HCT116 (cell line): ENCODE data around the gene WDR4. TPM values are rescaled to one million over a fixed set of nuclear protein-coding genes. Genes with fewer than 3 reads are reported as not detected.
"Not testable (repeated sequence)": the region's sequence is repeated elsewhere in the genome, so short reads cannot be mapped to it uniquely, and the experiment has no call there.

Source experiments
- ATAC-seq: fragments of 200-7000 bp; cut with Tn5 transposase; 2 replicates; pipeline ENCODE4 v1.9.1; 2020; ENCODE audit warnings: mild to moderate bottlenecking, moderate library complexity
- BruUV-seq: library from RNA; stranded (reverse); fragments of 400-500 nt; replicated peaks from 2 replicates; lab custom pipeline; 2021; lab: Mats Ljungman, UMichigan
- CTCF ChIA-PET: fragments of 300-600 bp; sonication (Branson Sonifier 250); formaldehyde crosslinking; loops from one replicate; lab custom pipeline; 2021; ENCODE audit warnings: antibody characterized with exemption; lab: Charles Lee
- POLR2A ChIA-PET: fragments of 300-600, 350-600 bp; sonication (Branson Sonifier 250); formaldehyde crosslinking; loops from one replicate; lab custom pipeline; 2021; ENCODE audit warnings: antibody characterized with exemption; lab: Charles Lee
- RAD21 ChIA-PET, 2 experiments: fragments of 300-600 bp; sonication (Branson Sonifier 250); formaldehyde crosslinking; loops; one replicate each; lab custom pipeline; 2023; ENCODE audit warnings: low total read pairs in 2 of 2; ENCODE audit not compliant: uncharacterized antibody in 2 of 2, unreplicated experiment in 2 of 2, low non-redundant PET in 1 of 2; lab: Charles Lee
- DNase-seq: peaks from one replicate; pipeline ENCODE4 v3.0.0-alpha.2; 2010; ENCODE audit warnings: low read depth, low spot score
- H2AFZ ChIP-seq: fragments of 200-600 bp; shearing (Covaris generic), sonication (generic); 2 replicates; pipeline ENCODE4 v1.6.1; 2017; ENCODE audit warnings: low read depth, mixed run types, mixed read lengths, antibody characterized with exemption, low read length; ENCODE audit not compliant: poor library complexity, severe bottlenecking
- H3K27ac ChIP-seq: 2 replicates; pipeline ENCODE4 v1.5.1; 2012; ENCODE audit warnings: low read depth, low read length
- H3K27me3 ChIP-seq: fragments of 200-600 bp; sonication (generic); 2 replicates; pipeline ENCODE4 v1.6.1; 2016; ENCODE audit warnings: mixed run types, low read length, mixed read lengths; ENCODE audit not compliant: insufficient read depth
- H3K36me3 ChIP-seq, 2 experiments: fragments of 200-500 bp in 1 of 2; fragments of 200-600 bp in 1 of 2; sonication (Bioruptor generic) in 1 of 2; sonication (generic) in 1 of 2; 2 replicates each; pipeline versions ENCODE4 v1.5.1 to v1.6.1; 2014 to 2016; ENCODE audit warnings: low read length in 2 of 2, inconsistent platforms in 1 of 2, mixed read lengths in 1 of 2, mixed run types in 1 of 2; ENCODE audit not compliant: insufficient read depth in 2 of 2, control insufficient read depth in 1 of 2
- H3K4me1 ChIP-seq, 2 experiments: fragments of 200-600 bp in 1 of 2; sonication (generic) in 1 of 2; 2 replicates each; pipeline versions ENCODE4 v1.5.1 to v1.6.1; 2012 to 2017; ENCODE audit warnings: low read length in 2 of 2, inconsistent platforms in 1 of 2, mild to moderate bottlenecking in 1 of 2, mixed read lengths in 1 of 2, mixed run types in 1 of 2, moderate library complexity in 1 of 2; ENCODE audit not compliant: insufficient read depth in 2 of 2, control insufficient read depth in 1 of 2
- H3K4me2 ChIP-seq: fragments of 200-600 bp; sonication (generic); 2 replicates; pipeline ENCODE4 v1.6.1; 2017; ENCODE audit warnings: mixed run types, low read length, mixed read lengths
- H3K4me3 ChIP-seq, 2 experiments: fragments of 200-600 bp in 1 of 2; sonication (generic) in 1 of 2; replicated peaks in 1 of 2; 2 replicates each; pipeline ENCODE4 v1.5.1; 2011 to 2016; ENCODE audit warnings: low read length in 2 of 2, control low read depth in 1 of 2, low read depth in 1 of 2, mild to moderate bottlenecking in 1 of 2, mixed read lengths in 1 of 2, mixed run types in 1 of 2
- H3K79me2 ChIP-seq: fragments of 200-600 bp; sonication (generic); 2 replicates; pipeline ENCODE4 v1.6.1; 2017; ENCODE audit warnings: mild to moderate bottlenecking, mixed run types, low read length, moderate library complexity, mixed read lengths; ENCODE audit not compliant: insufficient read depth
- H3K9ac ChIP-seq: fragments of 200-600 bp; sonication (generic); 2 replicates; pipeline ENCODE4 v1.6.1; 2016; ENCODE audit warnings: low read length, mixed read lengths
- H3K9me2 ChIP-seq: fragments of 200-600 bp; sonication (generic), shearing (Covaris generic); 2 replicates; pipeline ENCODE4 v1.6.1; 2017; ENCODE audit warnings: mixed run types, mild to moderate bottlenecking, moderate library complexity; ENCODE audit not compliant: insufficient read depth
- H3K9me3 ChIP-seq, 2 experiments: fragments of 200-500 bp in 1 of 2; fragments of 200-600 bp in 1 of 2; sonication (Bioruptor generic) in 1 of 2; sonication (generic) in 1 of 2; 2 replicates each; pipeline ENCODE4 v1.6.1; 2014 to 2017; ENCODE audit warnings: low read length in 2 of 2, mixed read lengths in 2 of 2, inconsistent platforms in 1 of 2, low read depth in 1 of 2, mild to moderate bottlenecking in 1 of 2, mixed run types in 1 of 2, moderate library complexity in 1 of 2; ENCODE audit not compliant: control insufficient read depth in 1 of 2, insufficient read depth in 1 of 2
- H4K20me1 ChIP-seq: fragments of 200-600 bp; sonication (generic), shearing (Covaris generic); 2 replicates; pipeline ENCODE4 v1.6.1; 2017; ENCODE audit warnings: mixed run types, mild to moderate bottlenecking, moderate library complexity; ENCODE audit not compliant: insufficient read depth
- ELF1 ChIP-seq: IDR thresholded peaks from 2 replicates; pipeline ENCODE4 v1.6.1; 2012; ENCODE audit warnings: low read depth, borderline replicate concordance
- EZH2 ChIP-seq: fragments of 200-600 bp; sonication (generic); IDR thresholded peaks from 2 replicates; pipeline ENCODE4 v1.6.1; 2017; ENCODE audit warnings: antibody characterized with exemption, mixed run types
- MAX ChIP-seq: IDR thresholded peaks from 2 replicates; pipeline ENCODE4 v1.6.1; 2012
- POLR2AphosphoS5 ChIP-seq: IDR thresholded peaks from 2 replicates; pipeline ENCODE4 v1.6.1; 2011; ENCODE audit warnings: mild to moderate bottlenecking, low read depth, low read length, moderate library complexity
- SIN3A ChIP-seq: IDR thresholded peaks from 2 replicates; pipeline ENCODE4 v1.6.1; 2012; ENCODE audit warnings: low read depth
- YY1 ChIP-seq: IDR thresholded peaks from 2 replicates; pipeline ENCODE4 v1.6.1; 2011; ENCODE audit warnings: low read length, low read depth, moderate library complexity, mild to moderate bottlenecking; ENCODE audit not compliant: insufficient replicate concordance; ENCODE audit errors: extremely low read depth
- intact Hi-C: fragments of 100-400 bp; cut with micrococcal nuclease; formaldehyde crosslinking; loops from 2 replicates; pipeline ENCODE4 v1.10.0; 2022
- total RNA-seq: library from RNA; stranded (reverse); gene quantifications from one replicate; pipeline ENCODE4 v1.2.1, GENCODE V29; 2021; ENCODE audit not compliant: unreplicated experiment

WDR4 gene
- total RNA-seq, 1 experiment from 2014 or later: 34.8 TPM

GRCh38 chr21:42838212-42838690, 41.1 kb downstream of the WDR4 start:
- H3K9me2 ChIP-seq, ATAC-seq, H3K9me3 ChIP-seq, H3K27ac ChIP-seq, H2AFZ ChIP-seq, H4K20me1 ChIP-seq, CTCF ChIA-PET, H3K79me2 ChIP-seq, RAD21 ChIA-PET, POLR2A ChIA-PET, H3K27me3 ChIP-seq, intact Hi-C loops, H3K9ac ChIP-seq, H3K4me1 ChIP-seq, H3K4me3 ChIP-seq, DNase-seq, BruUV-seq, H3K4me2 ChIP-seq: not testable (repeated sequence)
- peaks cover 23 to 38% of the 10 kb centered on the region in 2 experiments for H3K36me3 ChIP-seq

- H3K9me2 ChIP-seq: no peaks in the 10 kb centered on the region
- peaks cover 2% of the 10 kb centered on the region; the same call in 1 of the 2 replicates for H3K79me2 ChIP-seq
- CTCF ChIA-PET: no interaction called here
- H3K9me3 ChIP-seq: no peaks in the 10 kb centered on the region
- no peak overlapping the region for H3K9ac ChIP-seq
- no peak for TF ChIP-seq SIN3A
- TF ChIP-seq EZH2: no peak
- no peak for TF ChIP-seq ELF1
- no peak for TF ChIP-seq YY1
- TF ChIP-seq MAX: no peak
- TF ChIP-seq POLR2AphosphoS5: no peak
- POLR2A ChIA-PET: no interaction called here
- intact Hi-C loops: no loop called here
- H2AFZ ChIP-seq: no peak overlapping the region
- no peak overlapping the region for H3K4me2 ChIP-seq
- ATAC-seq: no peak
- no peak overlapping the region for H3K4me3 ChIP-seq
- DNase-seq: no peak
- H3K36me3 ChIP-seq: peaks cover 18 to 36% of the 10 kb centered on the region in 2 experiments
- BruUV-seq: no TSS peak
- H4K20me1 ChIP-seq: no peaks in the 10 kb centered on the region
- peaks cover 0 to 10% of the 10 kb centered on the region in 2 experiments; a peak in 1 of 4 replicates for H3K4me1 ChIP-seq
- H3K27ac ChIP-seq: no peak overlapping the region
- RAD21 ChIA-PET: no interaction called here
- H3K27me3 ChIP-seq: no peaks in the 10 kb centered on the region
Measured at GRCh38 chr21:42837421-42838211, 41.7 kb downstream of the WDR4 start.
